HCT116 (cell line): Measurements from ENCODE around the gene ATG4D. TPM values are rescaled to one million over a fixed set of nuclear protein-coding genes. Genes with fewer than 3 reads are reported as not detected.

Experiments
- ATAC-seq: fragments of 200-7000 bp; cut with Tn5 transposase; 2 replicates; pipeline ENCODE4 v1.9.1; 2020; ENCODE audit warnings: mild to moderate bottlenecking, moderate library complexity
- BruUV-seq: library from RNA; stranded (reverse); fragments of 400-500 nt; replicated peaks from 2 replicates; lab custom pipeline; 2021; lab: Mats Ljungman, UMichigan
- CTCF ChIA-PET: fragments of 300-600 bp; sonication (Branson Sonifier 250); formaldehyde crosslinking; loops from one replicate; lab custom pipeline; 2021; ENCODE audit warnings: antibody characterized with exemption; lab: Charles Lee
- POLR2A ChIA-PET: fragments of 300-600, 350-600 bp; sonication (Branson Sonifier 250); formaldehyde crosslinking; loops from one replicate; lab custom pipeline; 2021; ENCODE audit warnings: antibody characterized with exemption; lab: Charles Lee
- RAD21 ChIA-PET, 2 experiments: fragments of 300-600 bp; sonication (Branson Sonifier 250); formaldehyde crosslinking; loops; one replicate each; lab custom pipeline; 2023; ENCODE audit warnings: low total read pairs in 2 of 2; ENCODE audit not compliant: uncharacterized antibody in 2 of 2, unreplicated experiment in 2 of 2, low non-redundant PET in 1 of 2; lab: Charles Lee
- DNase-seq: peaks from one replicate; pipeline ENCODE4 v3.0.0-alpha.2; 2010; ENCODE audit warnings: low read depth, low spot score
- H2AFZ ChIP-seq: fragments of 200-600 bp; shearing (Covaris generic), sonication (generic); 2 replicates; pipeline ENCODE4 v1.6.1; 2017; ENCODE audit warnings: low read depth, mixed run types, mixed read lengths, antibody characterized with exemption, low read length; ENCODE audit not compliant: poor library complexity, severe bottlenecking
- H3K27ac ChIP-seq: 2 replicates; pipeline ENCODE4 v1.5.1; 2012; ENCODE audit warnings: low read depth, low read length
- H3K27me3 ChIP-seq: fragments of 200-600 bp; sonication (generic); 2 replicates; pipeline ENCODE4 v1.6.1; 2016; ENCODE audit warnings: mixed run types, low read length, mixed read lengths; ENCODE audit not compliant: insufficient read depth
- H3K36me3 ChIP-seq, 2 experiments: fragments of 200-500 bp in 1 of 2; fragments of 200-600 bp in 1 of 2; sonication (Bioruptor generic) in 1 of 2; sonication (generic) in 1 of 2; 2 replicates each; pipeline versions ENCODE4 v1.5.1 to v1.6.1; 2014 to 2016; ENCODE audit warnings: low read length in 2 of 2, inconsistent platforms in 1 of 2, mixed read lengths in 1 of 2, mixed run types in 1 of 2; ENCODE audit not compliant: insufficient read depth in 2 of 2, control insufficient read depth in 1 of 2
- H3K4me1 ChIP-seq, 2 experiments: fragments of 200-600 bp in 1 of 2; sonication (generic) in 1 of 2; 2 replicates each; pipeline versions ENCODE4 v1.5.1 to v1.6.1; 2012 to 2017; ENCODE audit warnings: low read length in 2 of 2, inconsistent platforms in 1 of 2, mild to moderate bottlenecking in 1 of 2, mixed read lengths in 1 of 2, mixed run types in 1 of 2, moderate library complexity in 1 of 2; ENCODE audit not compliant: insufficient read depth in 2 of 2, control insufficient read depth in 1 of 2
- H3K4me2 ChIP-seq: fragments of 200-600 bp; sonication (generic); 2 replicates; pipeline ENCODE4 v1.6.1; 2017; ENCODE audit warnings: mixed run types, low read length, mixed read lengths
- H3K4me3 ChIP-seq, 2 experiments: fragments of 200-600 bp in 1 of 2; sonication (generic) in 1 of 2; replicated peaks in 1 of 2; 2 replicates each; pipeline ENCODE4 v1.5.1; 2011 to 2016; ENCODE audit warnings: low read length in 2 of 2, control low read depth in 1 of 2, low read depth in 1 of 2, mild to moderate bottlenecking in 1 of 2, mixed read lengths in 1 of 2, mixed run types in 1 of 2
- H3K79me2 ChIP-seq: fragments of 200-600 bp; sonication (generic); 2 replicates; pipeline ENCODE4 v1.6.1; 2017; ENCODE audit warnings: mild to moderate bottlenecking, mixed run types, low read length, moderate library complexity, mixed read lengths; ENCODE audit not compliant: insufficient read depth
- H3K9ac ChIP-seq: fragments of 200-600 bp; sonication (generic); 2 replicates; pipeline ENCODE4 v1.6.1; 2016; ENCODE audit warnings: low read length, mixed read lengths
- H3K9me2 ChIP-seq: fragments of 200-600 bp; sonication (generic), shearing (Covaris generic); 2 replicates; pipeline ENCODE4 v1.6.1; 2017; ENCODE audit warnings: mixed run types, mild to moderate bottlenecking, moderate library complexity; ENCODE audit not compliant: insufficient read depth
- H3K9me3 ChIP-seq, 2 experiments: fragments of 200-500 bp in 1 of 2; fragments of 200-600 bp in 1 of 2; sonication (Bioruptor generic) in 1 of 2; sonication (generic) in 1 of 2; 2 replicates each; pipeline ENCODE4 v1.6.1; 2014 to 2017; ENCODE audit warnings: low read length in 2 of 2, mixed read lengths in 2 of 2, inconsistent platforms in 1 of 2, low read depth in 1 of 2, mild to moderate bottlenecking in 1 of 2, mixed run types in 1 of 2, moderate library complexity in 1 of 2; ENCODE audit not compliant: control insufficient read depth in 1 of 2, insufficient read depth in 1 of 2
- H4K20me1 ChIP-seq: fragments of 200-600 bp; sonication (generic), shearing (Covaris generic); 2 replicates; pipeline ENCODE4 v1.6.1; 2017; ENCODE audit warnings: mixed run types, mild to moderate bottlenecking, moderate library complexity; ENCODE audit not compliant: insufficient read depth
- EZH2phosphoT487 ChIP-seq: fragments of 200-600 bp; IDR thresholded peaks from 2 replicates; pipeline ENCODE4 v1.6.1; 2018; ENCODE audit warnings: antibody characterized with exemption, borderline replicate concordance
- POLR2AphosphoS5 ChIP-seq: IDR thresholded peaks from 2 replicates; pipeline ENCODE4 v1.6.1; 2011; ENCODE audit warnings: mild to moderate bottlenecking, low read depth, low read length, moderate library complexity
- intact Hi-C: fragments of 100-400 bp; cut with micrococcal nuclease; formaldehyde crosslinking; loops from 2 replicates; pipeline ENCODE4 v1.10.0; 2022
- total RNA-seq: library from RNA; stranded (reverse); gene quantifications from one replicate; pipeline ENCODE4 v1.2.1, GENCODE V29; 2021; ENCODE audit not compliant: unreplicated experiment

Gene ATG4D
- total RNA-seq, 1 experiment from 2014 or later: 45.4 TPM

DNA sequence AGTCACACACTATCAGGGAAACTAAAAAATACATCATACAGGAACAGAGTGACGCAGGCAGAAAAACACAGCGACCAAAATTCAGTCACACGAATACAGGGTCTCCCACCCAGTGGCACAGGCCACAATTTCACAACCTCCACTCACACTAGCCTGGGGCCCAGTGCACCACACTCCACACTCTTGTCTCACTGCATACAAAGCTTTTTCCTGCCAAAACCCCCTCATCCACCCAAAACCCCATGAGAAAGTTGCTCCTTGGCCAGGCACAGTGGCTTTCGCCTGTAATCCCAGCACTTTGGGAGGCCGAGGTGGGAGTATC lies 27.7 kb upstream of the ATG4D start:
- BruUV-seq: no TSS peak
- H3K79me2 ChIP-seq: no peaks in the 10 kb centered on the region
- H3K36me3 ChIP-seq: no peaks in the 10 kb centered on the region
- H3K4me2 ChIP-seq: peak overlapping the region; percentile 100
- CTCF ChIA-PET: interaction anchor here (1.0 kb wide), 1 partner anchor 36 kb away, joined by 4 read pairs; no protein-coding TSS in a partner anchor
- POLR2A ChIA-PET: no interaction called here
- no peak overlapping the region for H3K9ac ChIP-seq
- no peak overlapping the region for H2AFZ ChIP-seq
- H3K27me3 ChIP-seq: no peaks in the 10 kb centered on the region
- H3K4me1 ChIP-seq: peaks cover 19 to 48% of the 10 kb centered on the region in 2 experiments; a peak in 3 of 4 replicates
- no peak for TF ChIP-seq POLR2AphosphoS5
- H3K9me2 ChIP-seq: no peaks in the 10 kb centered on the region
- no peaks in the 10 kb centered on the region for H3K9me3 ChIP-seq
- no peak for ATAC-seq
- intact Hi-C loops: no loop called here
- H3K4me3 ChIP-seq: no peak overlapping the region
- no peak overlapping the region for H3K27ac ChIP-seq
- RAD21 ChIA-PET: no interaction called here
- DNase-seq: no peak
- no peaks in the 10 kb centered on the region for H4K20me1 ChIP-seq

DNA sequence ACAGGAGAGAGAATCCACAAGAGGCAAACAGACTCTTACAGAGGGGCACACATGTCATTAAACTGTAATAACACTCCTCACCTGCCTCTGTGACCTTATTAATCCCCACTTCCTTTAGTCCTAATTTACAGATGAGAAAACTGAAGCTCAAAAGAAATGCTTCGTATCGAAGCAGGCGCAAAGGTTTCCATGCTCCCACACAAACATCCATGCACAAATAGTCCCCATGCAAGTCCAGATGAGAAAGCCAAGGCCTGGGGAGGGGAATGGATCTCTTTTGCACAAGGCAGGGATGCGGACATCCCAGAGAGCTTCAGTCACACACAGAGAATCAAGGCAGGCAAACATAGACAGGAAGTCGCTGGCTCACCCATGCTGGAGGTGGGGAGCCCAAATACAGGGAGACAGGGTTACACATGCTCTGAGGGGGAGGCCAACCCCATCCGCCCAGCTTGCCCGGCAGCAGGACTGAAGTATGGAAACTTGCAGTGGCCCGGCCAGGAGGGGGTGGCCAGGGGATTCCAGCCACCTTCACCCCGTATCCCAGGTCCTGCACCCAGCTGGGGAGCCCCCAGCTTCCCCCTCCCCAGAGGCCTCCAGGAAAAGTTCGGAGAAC lies 26.9 kb upstream of the ATG4D start:
- no peak for TF ChIP-seq EZH2phosphoT487
- peak; percentile 32 for ATAC-seq
- POLR2A ChIA-PET: interaction anchor here (0.9 kb wide), 1 partner anchor 9 kb away, joined by 4 read pairs; no protein-coding TSS in a partner anchor

More for the DNA sequence above, 26.9 kb upstream of the ATG4D start:
- H3K4me2 ChIP-seq: peak overlapping the region; percentile 100
- peak overlapping the region; percentile 64 to 82 for H3K4me3 ChIP-seq
- H3K36me3 ChIP-seq: no peaks in the 10 kb centered on the region
- H2AFZ ChIP-seq: peak overlapping the region; percentile 32
- H3K4me1 ChIP-seq: peaks cover 16 to 45% of the 10 kb centered on the region in 2 experiments; a peak in 3 of 4 replicates
- no peaks in the 10 kb centered on the region for H3K9me3 ChIP-seq
- no peaks in the 10 kb centered on the region for H4K20me1 ChIP-seq
- intact Hi-C loops: no loop called here
- ChIA-PET RAD21 (no interaction called here), CTCF (interaction anchor here (0.5 to 1.1 kb wide), 4 partner anchors 8 to 35 kb away, joined by 3 to 4 read pairs (median 3); no protein-coding TSS in a partner anchor)
- no peaks in the 10 kb centered on the region for H3K9me2 ChIP-seq
- BruUV-seq: no TSS peak
- peak overlapping the region; percentile 75 for H3K9ac ChIP-seq
- H3K27ac ChIP-seq: peak overlapping the region; percentile 64; the same call in 1 of the 2 replicates
- no peaks in the 10 kb centered on the region for H3K27me3 ChIP-seq
- H3K79me2 ChIP-seq: no peaks in the 10 kb centered on the region
- DNase-seq: no peak
